CD4-positive, alpha-beta memory T cell (primary cell): ENCODE measurements around the gene GFM1. TPM values are rescaled to one million over a fixed set of nuclear protein-coding genes. Genes with fewer than 3 reads are reported as not detected.
A peak's percentile ranks its signal among the peaks of the same experiment; 100 is the strongest.

Experiments
- CTCF ChIA-PET: fragments of 350-600 bp; sonication (Branson Sonifier 250); formaldehyde crosslinking; loops from one replicate; lab custom pipeline; 2021; ENCODE audit warnings: inconsistent platforms; ENCODE audit not compliant: partially characterized antibody; lab: Charles Lee
- POLR2A ChIA-PET: fragments of 350-600 bp; sonication (Branson Sonifier 250); formaldehyde crosslinking; loops from one replicate; lab custom pipeline; 2021; ENCODE audit not compliant: partially characterized antibody; lab: Charles Lee
- DNase-seq, 5 donors: peaks; one replicate each; pipeline versions ENCODE4 v3.0.0 to v3.0.0-alpha.2; 2020 to 2022; ENCODE audit warnings: mixed read lengths in 1 of 5
- H3K27ac ChIP-seq: one replicate; pipeline ENCODE4 v1.7.0; 2013; ENCODE audit warnings: low read depth, low read length
- H3K27me3 ChIP-seq: 2 replicates; pipeline ENCODE4 v1.7.0; 2013; ENCODE audit warnings: mild to moderate bottlenecking, low read length, moderate library complexity; ENCODE audit not compliant: insufficient read depth
- H3K36me3 ChIP-seq: 2 replicates; pipeline ENCODE4 v1.7.0; 2013; ENCODE audit warnings: mild to moderate bottlenecking, low read length, moderate library complexity; ENCODE audit not compliant: insufficient read depth
- H3K4me1 ChIP-seq: 2 replicates; pipeline ENCODE4 v1.7.0; 2013; ENCODE audit warnings: mild to moderate bottlenecking, low read length, moderate library complexity; ENCODE audit not compliant: insufficient read depth
- H3K4me3 ChIP-seq, 2 donors: one replicate each; pipeline ENCODE4 v1.7.0; 2013; ENCODE audit warnings: low read length in 2 of 2, mild to moderate bottlenecking in 1 of 2
- H3K9me3 ChIP-seq, 2 donors: one replicate each; pipeline ENCODE4 v1.7.0; 2013; ENCODE audit warnings: low read length in 2 of 2, control low read depth in 1 of 2; ENCODE audit not compliant: control insufficient read depth in 1 of 2
- H3K27ac Mint-ChIP-seq, 7 donors: one replicate each; pipeline ENCODE4 v1.8.0; 2020 to 2021; ENCODE audit warnings: mixed read lengths in 7 of 7, mild to moderate bottlenecking in 6 of 7, inconsistent platforms in 3 of 7, moderate library complexity in 3 of 7
- H3K27me3 Mint-ChIP-seq, 2 donors: one replicate each; pipeline ENCODE4 v1.8.0; 2020 to 2021; ENCODE audit warnings: mixed read lengths in 2 of 2
- H3K36me3 Mint-ChIP-seq, 2 donors: one replicate each; pipeline ENCODE4 v1.8.0; 2020 to 2021; ENCODE audit warnings: mixed read lengths in 2 of 2, inconsistent platforms in 1 of 2, mild to moderate bottlenecking in 1 of 2
- H3K4me1 Mint-ChIP-seq, 4 donors: one replicate each; pipeline ENCODE4 v1.8.0; 2020 to 2021; ENCODE audit warnings: mixed read lengths in 4 of 4, mild to moderate bottlenecking in 1 of 4
- H3K4me3 Mint-ChIP-seq, 8 donors: one replicate each; pipeline ENCODE4 v1.8.0; 2020 to 2021; ENCODE audit warnings: mixed read lengths in 8 of 8, mild to moderate bottlenecking in 7 of 8, moderate library complexity in 6 of 8, inconsistent platforms in 3 of 8
- H3K9me3 Mint-ChIP-seq, 8 donors: one replicate each; pipeline ENCODE4 v1.8.0; 2020 to 2021; ENCODE audit warnings: mixed read lengths in 8 of 8, mild to moderate bottlenecking in 5 of 8, inconsistent platforms in 3 of 8, moderate library complexity in 1 of 8
- intact Hi-C: fragments of 100-400 bp; cut with micrococcal nuclease; formaldehyde crosslinking; loops from one replicate; pipeline ENCODE4 v1.15.1; 2023
- polyA plus RNA-seq, 2 donors: library from polyadenylated mRNA; unstranded; fragments of 300-500 nt; fragmentation: Illumina TruSeq; gene quantifications; one replicate each; pipeline ENCODE4 v1.2.3, GENCODE V29; 2021
- total RNA-seq, 2 experiments: library from RNA; stranded (reverse); gene quantifications; one replicate each; pipeline ENCODE4 v1.2.3, GENCODE V29; 2021

The GFM1 gene
- total and polyA plus RNA-seq, 4 experiments from 2014 or later: 40.9 to 44.2 (median 43.2) TPM

- H3K36me3 ChIP-seq: no peaks in the 10 kb centered on the region
- H3K27ac Mint-ChIP-seq: peak overlapping the region in 1 of 7 donors; percentile 4
- no peak for DNase-seq
- POLR2A ChIA-PET: no interaction called here
- peaks cover 34% of the 10 kb centered on the region for H3K4me1 ChIP-seq
- H3K4me3 ChIP-seq: no peak overlapping the region
- intact Hi-C loops: loop anchor here (5.0 kb wide), 2 partner anchors 162 to 528 kb away; partner anchors contain the start of genes MFSD1 and RSRC1
- H3K27me3 Mint-ChIP-seq: peaks cover 1% of the 10 kb centered on the region in 2 donors
- CTCF ChIA-PET: interaction anchor here (1.1 kb wide), 1 partner anchor 17 kb away, joined by 3 read pairs; no protein-coding TSS in a partner anchor
- no peaks in the 10 kb centered on the region for H3K9me3 ChIP-seq
- peaks cover 17 to 41% (median 28%) of the 10 kb centered on the region in 4 donors for H3K4me1 Mint-ChIP-seq
- H3K9me3 Mint-ChIP-seq: peaks cover 0 to 2% (median 0%) of the 10 kb centered on the region in 8 donors
- peaks cover 0 to 2% of the 10 kb centered on the region in 2 donors for H3K36me3 Mint-ChIP-seq
- no peak overlapping the region for H3K27ac ChIP-seq
- H3K4me3 Mint-ChIP-seq: no peak overlapping the region
- H3K27me3 ChIP-seq: no peaks in the 10 kb centered on the region
Measured at GRCh38 chr3:158640646-158641045, 3.7 kb upstream of the GFM1 start.

- peaks cover 27 to 53% (median 36%) of the 10 kb centered on the region in 4 donors for H3K4me1 Mint-ChIP-seq
- intact Hi-C loops: loop anchor here (5.0 kb wide), 2 partner anchors 160 to 530 kb away; partner anchors contain the start of genes MFSD1 and RSRC1
- CTCF ChIA-PET: interaction anchor here (1.3 to 2.3 kb wide), 3 partner anchors 24 to 102 kb away, joined by 6 to 8 read pairs (median 7); partner anchors contain the start of gene MLF1
- H3K4me3 ChIP-seq: no peak overlapping the region
- no peaks in the 10 kb centered on the region for H3K36me3 ChIP-seq
- H3K36me3 Mint-ChIP-seq: peaks cover 5 to 10% of the 10 kb centered on the region in 2 donors
- peak overlapping the region; percentile 2 to 80 (median 68) for H3K4me3 Mint-ChIP-seq
- H3K27me3 Mint-ChIP-seq: no peaks in the 10 kb centered on the region
- H3K9me3 ChIP-seq: no peaks in the 10 kb centered on the region
- H3K27me3 ChIP-seq: no peaks in the 10 kb centered on the region
- DNase-seq: peak in 4 of 5 donors; percentile 14 to 33 (median 28)
- POLR2A ChIA-PET: interaction anchor here (1.7 kb wide), 1 partner anchor 71 kb away, joined by 9 read pairs; the partner anchor contains the start of gene MLF1
- H3K4me1 ChIP-seq: peaks cover 34% of the 10 kb centered on the region
- H3K9me3 Mint-ChIP-seq: no peaks in the 10 kb centered on the region
- H3K27ac ChIP-seq: no peak overlapping the region
- peak overlapping the region in 5 of 7 donors; percentile 26 to 74 (median 54) for H3K27ac Mint-ChIP-seq
Measured at GRCh38 chr3:158642005-158642404, 2.3 kb upstream of the GFM1 start.

GRCh38 chr3:158642474-158643210 is 1.7 kb upstream of the GFM1 start:
- Mint-ChIP-seq H3K4me1 (peaks cover 28 to 54% (median 38%) of the 10 kb centered on the region in 4 donors), H3K9me3 (no peaks in the 10 kb centered on the region), H3K27ac (peak overlapping the region in 5 of 7 donors; percentile 14 to 47 (median 33)), H3K36me3 (peaks cover 5 to 16% of the 10 kb centered on the region in 2 donors), H3K27me3 (no peaks in the 10 kb centered on the region), H3K4me3 (peak overlapping the region in 2 of 8 donors; percentile 43 to 80)
- H3K9me3 ChIP-seq: no peaks in the 10 kb centered on the region
- no peak overlapping the region for H3K4me3 ChIP-seq
- DNase-seq: no peak
- peaks cover 34% of the 10 kb centered on the region for H3K4me1 ChIP-seq
- intact Hi-C loops: loop anchor here (5.0 kb wide), 2 partner anchors 160 to 530 kb away; partner anchors contain the start of genes MFSD1 and RSRC1
- CTCF ChIA-PET: interaction anchor here (1.3 to 2.3 kb wide), 3 partner anchors 25 to 103 kb away, joined by 6 to 8 read pairs (median 7); partner anchors contain the start of gene MLF1
- no peaks in the 10 kb centered on the region for H3K36me3 ChIP-seq
- no peaks in the 10 kb centered on the region for H3K27me3 ChIP-seq
- POLR2A ChIA-PET: interaction anchor here (1.7 to 2.4 kb wide), 2 partner anchors 72 to 159 kb away, joined by 9 to 13 read pairs; partner anchors contain the start of genes MFSD1 and MLF1
- no peak overlapping the region for H3K27ac ChIP-seq

GRCh38 chr3:158649791-158650190 is 5.5 kb downstream of the GFM1 start:
- ChIA-PET POLR2A (no interaction called here), CTCF (interaction anchor here (1.1 to 2.8 kb wide), 2 partner anchors 10 to 78 kb away, joined by 3 to 18 read pairs; no protein-coding TSS in a partner anchor)
- Mint-ChIP-seq H3K36me3 (peaks cover 27 to 69% of the 10 kb centered on the region in 2 donors), H3K4me1 (peaks cover 20 to 32% (median 27%) of the 10 kb centered on the region in 4 donors), H3K9me3 (no peaks in the 10 kb centered on the region), H3K27me3 (no peaks in the 10 kb centered on the region), H3K4me3 (no peak overlapping the region), H3K27ac (peak overlapping the region in 3 of 7 donors; percentile 37 to 65 (median 39))
- H3K27me3 ChIP-seq: no peaks in the 10 kb centered on the region
- peaks cover 31% of the 10 kb centered on the region for H3K36me3 ChIP-seq
- H3K4me1 ChIP-seq: peaks cover 5% of the 10 kb centered on the region
- DNase-seq: no peak
- no peak overlapping the region for H3K4me3 ChIP-seq
- H3K27ac ChIP-seq: no peak overlapping the region
- intact Hi-C loops: no loop called here
- no peaks in the 10 kb centered on the region for H3K9me3 ChIP-seq

GRCh38 chr3:158651192-158651591 is 6.9 kb downstream of the GFM1 start:
- no peaks in the 10 kb centered on the region for H3K27me3 Mint-ChIP-seq
- POLR2A ChIA-PET: no interaction called here

GRCh38 chr3:158652463-158652862 is 8.1 kb downstream of the GFM1 start:
- intact Hi-C loops: no loop called here
- Mint-ChIP-seq H3K9me3 (no peaks in the 10 kb centered on the region), H3K4me1 (peaks cover 6 to 14% (median 10%) of the 10 kb centered on the region in 4 donors), H3K4me3 (no peak overlapping the region), H3K27me3 (no peaks in the 10 kb centered on the region), H3K27ac (no peak overlapping the region), H3K36me3 (peaks cover 29 to 71% of the 10 kb centered on the region in 2 donors)
- POLR2A ChIA-PET: interaction anchor here (1.6 kb wide), 1 partner anchor 10 kb away, joined by 3 read pairs; no protein-coding TSS in a partner anchor
- no peaks in the 10 kb centered on the region for H3K4me1 ChIP-seq
- no peak for DNase-seq
- peaks cover 32% of the 10 kb centered on the region for H3K36me3 ChIP-seq
- no peak overlapping the region for H3K4me3 ChIP-seq
- H3K27me3 ChIP-seq: no peaks in the 10 kb centered on the region
- no peaks in the 10 kb centered on the region for H3K9me3 ChIP-seq
- no peak overlapping the region for H3K27ac ChIP-seq
- CTCF ChIA-PET: interaction anchor here (1.1 to 3.1 kb wide), 4 partner anchors 8 to 139 kb away, joined by 3 to 19 read pairs (median 10); partner anchors contain the start of gene GFM1

More at GRCh38 chr3:158651192-158651591, 6.9 kb downstream of the GFM1 start:
- H3K4me1 ChIP-seq: no peaks in the 10 kb centered on the region
- H3K27me3 ChIP-seq: no peaks in the 10 kb centered on the region
- peaks cover 32% of the 10 kb centered on the region for H3K36me3 ChIP-seq
- intact Hi-C loops: no loop called here
- peaks cover 34 to 74% of the 10 kb centered on the region in 2 donors for H3K36me3 Mint-ChIP-seq
- peaks cover 10 to 20% (median 15%) of the 10 kb centered on the region in 4 donors for H3K4me1 Mint-ChIP-seq
- H3K27ac ChIP-seq: no peak overlapping the region
- no peak overlapping the region for H3K4me3 Mint-ChIP-seq
- H3K4me3 ChIP-seq: no peak overlapping the region
- no peaks in the 10 kb centered on the region for H3K9me3 Mint-ChIP-seq
- DNase-seq: no peak
- CTCF ChIA-PET: interaction anchor here (1.1 to 2.8 kb wide), 3 partner anchors 9 to 140 kb away, joined by 3 to 18 read pairs (median 3); no protein-coding TSS in a partner anchor
- peak overlapping the region in 3 of 7 donors; percentile 23 to 71 (median 27) for H3K27ac Mint-ChIP-seq
- H3K9me3 ChIP-seq: no peaks in the 10 kb centered on the region
